Hematopoietic multipotent progenitor cell treated with erythropoietin and hydrocortisone succinate and interleukin-3 and kit ligand, for 15 days (in vitro differentiated cells): ENCODE results near the gene PPP4R4.

Experiments
- DNase-seq: peaks from one replicate; pipeline ENCODE4 v3.0.0-alpha.2; 2015; ENCODE audit warnings: low spot score

Gene PPP4R4, protein sequence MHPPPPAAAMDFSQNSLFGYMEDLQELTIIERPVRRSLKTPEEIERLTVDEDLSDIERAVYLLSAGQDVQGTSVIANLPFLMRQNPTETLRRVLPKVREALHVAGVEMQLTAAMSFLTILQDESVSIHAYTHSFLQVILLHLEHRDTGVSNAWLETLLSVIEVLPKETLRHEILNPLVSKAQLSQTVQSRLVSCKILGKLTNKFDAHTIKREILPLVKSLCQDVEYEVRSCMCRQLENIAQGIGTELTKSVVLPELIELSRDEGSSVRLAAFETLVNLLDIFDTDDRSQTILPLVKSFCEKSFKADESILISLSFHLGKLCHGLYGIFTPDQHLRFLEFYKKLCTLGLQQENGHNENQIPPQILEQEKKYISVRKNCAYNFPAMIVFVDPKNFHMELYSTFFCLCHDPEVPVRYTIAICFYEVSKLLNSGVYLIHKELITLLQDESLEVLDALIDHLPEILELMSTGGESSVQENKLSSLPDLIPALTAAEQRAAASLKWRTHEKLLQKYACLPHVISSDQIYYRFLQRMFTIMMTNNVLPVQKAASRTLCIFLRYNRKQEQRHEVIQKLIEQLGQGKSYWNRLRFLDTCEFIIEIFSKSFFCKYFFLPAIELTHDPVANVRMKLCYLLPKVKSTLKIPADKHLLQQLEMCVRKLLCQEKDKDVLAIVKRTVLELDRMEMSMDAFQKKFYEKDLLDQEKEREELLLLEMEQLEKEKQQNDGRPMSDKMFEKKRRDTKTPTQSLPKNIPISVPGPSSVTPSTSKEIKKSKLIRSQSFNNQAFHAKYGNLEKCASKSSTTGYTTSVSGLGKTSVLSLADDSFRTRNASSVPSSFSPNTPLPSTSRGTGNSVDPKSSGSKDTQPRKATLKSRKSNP

DNA sequence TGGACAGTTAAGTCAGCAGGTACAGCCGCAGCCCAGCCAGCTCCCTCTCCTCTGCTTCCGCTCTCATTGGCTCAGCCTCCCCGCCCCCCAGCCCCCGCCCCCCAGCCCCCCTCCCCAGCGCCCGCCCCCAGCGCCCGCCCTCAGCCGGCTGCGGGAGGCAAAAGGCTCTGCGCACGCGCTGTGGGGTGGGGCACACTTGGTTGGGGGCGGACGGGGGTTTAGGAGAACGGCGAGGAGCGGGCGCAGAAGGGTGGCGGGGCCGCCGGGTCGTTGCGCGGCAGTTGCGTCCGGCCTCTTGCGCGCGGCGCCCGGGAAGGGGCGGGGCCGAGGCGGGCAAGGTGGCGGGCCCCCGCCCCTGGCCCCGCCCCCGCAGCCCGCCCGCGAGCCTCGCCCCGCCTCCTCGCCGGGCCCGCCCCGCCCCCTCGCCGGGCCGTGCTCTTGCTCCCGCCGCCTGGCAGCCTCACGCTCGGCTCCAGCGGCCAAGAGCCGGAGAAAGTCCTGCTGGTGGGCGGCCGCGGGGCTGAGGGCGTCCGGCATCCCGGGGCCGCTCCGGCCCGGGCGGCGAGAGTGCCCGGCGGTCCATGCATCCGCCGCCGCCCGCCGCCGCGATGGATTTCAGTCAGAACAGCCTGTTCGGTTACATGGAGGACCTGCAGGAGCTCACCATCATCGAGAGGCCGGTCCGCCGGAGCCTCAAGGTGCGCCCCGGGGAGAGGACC lies at the start of gene PPP4R4:
TSS of gene PPP4R4 (plus strand) at position 438 of the 719 bp plus-strand sequence. CDS start at position 582, 144 bp downstream.
- DNase-seq, result peak; percentile 69

DNA sequence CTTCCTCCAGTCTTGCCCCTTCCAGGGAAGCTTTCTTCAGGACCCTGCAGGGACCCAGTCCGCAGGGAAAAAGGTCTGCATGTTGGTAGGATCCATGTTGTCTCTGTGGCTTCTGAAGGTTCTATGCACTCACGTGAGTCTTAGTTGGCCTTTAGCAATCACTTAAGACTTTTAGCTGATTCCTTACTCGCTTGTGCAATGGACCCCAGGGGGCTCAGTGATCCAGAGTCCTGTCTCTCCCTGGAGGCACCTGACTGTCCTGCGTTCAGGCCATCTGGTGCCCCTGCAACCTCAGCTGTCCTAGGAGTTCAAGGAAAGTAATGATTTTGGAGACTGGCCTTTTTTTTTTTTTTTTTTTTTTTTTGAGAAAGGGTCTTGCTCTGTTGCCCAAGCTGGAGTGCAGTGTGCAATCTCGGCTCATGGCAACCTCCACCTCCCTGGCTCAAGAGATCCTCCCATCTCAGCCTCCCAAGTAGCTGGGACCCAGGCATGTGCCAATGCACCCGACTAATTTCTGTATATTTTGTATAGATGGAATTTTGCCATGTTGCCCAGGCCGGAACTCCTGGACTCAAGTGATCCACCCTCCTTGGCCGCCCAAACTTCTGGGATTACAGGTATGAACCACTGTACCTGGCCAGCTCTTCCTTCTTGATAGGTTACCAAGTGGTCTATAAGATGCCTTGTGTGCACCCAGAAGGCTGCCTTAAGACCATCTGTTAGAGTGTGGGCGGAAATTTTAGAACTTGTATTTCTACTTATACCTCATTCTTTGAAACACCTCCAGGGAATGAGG lies 49.3 kb upstream of the PPP4R4 start:
- no peak for DNase-seq

DNA sequence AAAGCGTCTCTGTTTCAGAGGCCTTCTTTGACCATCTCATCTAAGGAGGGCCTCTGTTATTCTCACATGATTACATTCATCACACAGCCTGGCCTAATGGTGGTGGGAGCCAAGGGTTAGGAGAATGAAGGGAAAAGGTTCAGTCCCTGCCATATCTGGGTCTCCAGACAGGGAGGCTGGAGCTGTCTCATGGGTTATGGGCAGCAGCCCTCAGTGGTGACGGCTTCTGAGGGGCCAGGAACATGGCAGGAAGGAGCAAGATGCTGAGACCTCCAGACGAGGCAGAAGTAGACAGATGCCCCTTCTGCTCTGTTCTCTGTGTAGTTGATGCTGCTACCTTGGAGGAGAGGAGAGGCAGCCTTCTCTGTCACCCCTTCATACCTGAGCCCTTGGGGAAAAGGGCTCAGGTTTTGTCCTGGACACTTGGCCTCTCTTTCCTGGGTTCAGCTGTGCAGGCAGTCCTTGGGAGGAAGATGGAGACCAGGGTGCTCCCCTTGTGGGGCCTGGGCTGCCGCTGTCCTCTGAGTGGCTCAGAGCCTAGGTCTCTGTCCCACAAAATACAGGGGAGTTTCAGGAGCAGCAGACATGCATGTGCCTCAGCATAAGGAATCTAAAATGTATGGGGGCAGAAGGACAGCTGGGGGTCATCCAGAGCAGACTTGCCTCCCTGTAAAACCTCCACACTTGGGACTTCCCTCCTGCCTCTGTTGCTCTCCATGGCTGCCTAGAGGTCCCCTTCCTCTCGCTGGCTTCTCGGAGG lies 48.3 kb upstream of the PPP4R4 start:
- DNase-seq, result no peak

DNA sequence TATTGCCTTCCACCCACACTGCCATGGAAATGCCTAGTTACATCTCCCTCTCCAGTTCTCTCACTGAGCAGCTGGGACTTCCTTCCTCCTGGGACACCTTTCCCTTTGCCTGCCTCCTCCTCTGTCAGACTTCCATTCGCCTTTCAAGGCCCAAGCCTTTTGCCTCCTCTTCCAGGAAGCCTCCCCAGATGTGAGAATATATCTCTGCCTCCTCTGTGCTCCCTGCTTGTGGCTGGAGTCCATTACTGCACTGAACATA lies 47.8 kb upstream of the PPP4R4 start:
- DNase-seq, result no peak

DNA sequence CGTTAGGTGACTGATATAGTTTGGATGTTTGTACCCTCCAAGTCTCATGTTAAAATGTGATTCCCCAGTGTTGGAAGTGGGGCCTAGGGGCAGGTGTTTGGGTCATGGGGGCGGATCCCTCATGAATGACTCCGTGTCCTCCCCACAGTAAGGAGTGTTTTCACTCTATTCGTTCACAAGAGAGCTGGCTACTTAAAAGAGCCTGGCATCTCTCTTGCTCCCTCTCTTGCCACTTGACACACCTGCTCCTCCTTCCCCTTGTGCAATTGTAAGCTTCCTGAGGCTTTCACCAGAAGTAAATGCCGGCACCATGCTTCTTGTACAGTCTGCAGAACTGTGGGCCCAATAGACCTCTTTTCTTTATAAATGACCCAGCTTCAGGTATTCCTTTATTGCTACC lies 47.3 kb upstream of the PPP4R4 start:
- DNase-seq, result no peak

DNA sequence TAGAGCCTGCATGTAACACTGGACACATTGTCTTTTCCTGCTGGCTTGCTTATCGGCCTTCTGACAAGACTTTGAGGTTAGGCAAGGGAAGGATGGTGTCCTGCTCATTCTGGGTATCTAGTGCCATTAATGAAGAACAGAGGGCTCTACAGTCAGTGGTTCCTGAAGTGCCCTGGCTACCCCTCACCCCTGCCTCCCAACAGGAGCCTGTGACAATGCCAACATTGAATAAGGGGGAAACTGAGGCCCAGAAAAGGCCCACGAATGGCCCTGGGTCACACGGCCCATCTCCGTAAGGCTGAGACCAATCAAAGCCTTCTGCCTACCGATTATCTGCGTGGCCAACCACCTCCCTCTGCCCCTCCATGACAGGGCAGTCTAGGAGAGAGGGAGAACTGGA lies 46.8 kb upstream of the PPP4R4 start:
- no peak for DNase-seq

DNA sequence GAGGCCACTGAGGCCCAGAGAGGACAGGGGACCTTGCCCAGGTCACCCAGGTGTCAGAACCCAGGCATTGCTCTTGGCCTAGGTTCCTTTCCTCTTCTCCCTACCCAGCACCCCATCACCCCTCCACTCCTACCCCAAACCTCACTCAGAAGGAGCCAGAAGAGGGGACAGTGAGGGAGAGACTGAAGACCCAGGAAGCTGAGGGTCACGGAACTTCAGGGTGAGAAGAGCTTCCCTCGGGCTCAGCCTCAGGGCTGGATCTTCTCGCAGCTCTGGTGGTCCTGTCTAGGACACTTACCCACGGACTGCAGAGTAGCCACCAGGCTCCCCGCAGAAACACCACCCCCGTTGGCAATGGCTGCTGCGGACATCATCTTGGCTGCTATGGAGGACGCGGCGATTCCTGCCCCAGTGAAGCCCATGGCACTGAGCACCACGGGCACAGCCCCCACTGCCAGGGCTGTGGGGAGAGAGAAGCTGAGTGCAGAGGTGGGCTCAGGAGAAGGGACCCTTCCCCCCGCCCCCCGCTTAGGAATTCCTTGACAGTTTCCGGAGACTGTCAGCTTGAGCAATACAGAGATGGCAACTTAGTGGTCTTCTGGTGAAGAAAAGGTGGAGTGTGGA lies 45.8 kb upstream of the PPP4R4 start:
- no peak for DNase-seq

DNA sequence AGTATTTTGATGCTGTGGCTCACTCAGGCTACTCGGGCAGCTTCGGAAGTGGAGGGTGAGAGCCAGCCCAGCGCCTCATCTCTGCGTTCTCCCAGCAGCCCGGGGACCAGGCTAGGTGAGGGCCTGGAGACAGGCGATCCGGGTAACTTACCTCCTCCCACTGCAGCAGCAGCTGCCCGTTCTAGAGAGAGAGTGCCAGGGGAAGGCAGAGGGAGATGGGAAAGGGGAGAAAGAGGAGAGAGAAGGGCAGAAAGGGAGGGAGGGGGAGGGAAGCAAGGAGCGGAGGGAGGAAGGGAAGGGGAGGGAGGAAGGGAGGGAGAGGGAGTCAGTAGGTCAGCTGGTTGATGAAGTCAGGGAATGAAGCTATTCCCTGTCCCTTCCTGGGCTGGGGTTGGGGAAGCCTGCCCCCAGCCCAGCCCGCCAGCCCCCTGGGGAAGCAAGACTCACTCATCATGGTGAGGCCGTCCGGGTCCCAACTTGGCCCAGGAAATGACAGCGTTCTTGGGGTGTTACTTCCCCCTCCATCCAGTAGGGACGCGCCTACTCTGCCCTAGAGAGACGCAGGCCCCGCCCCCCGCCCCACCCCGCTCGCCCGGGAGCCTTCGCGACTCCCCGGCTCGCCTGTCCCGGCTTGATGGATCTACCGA lies 44.9 kb upstream of the PPP4R4 start, which contains the start of gene IFI27L2:
TSS of gene IFI27L2 (minus strand) at position 494 of the 647 bp plus-strand sequence. CDS start at position 454, 40 bp downstream.
- DNase-seq, result peak; percentile 77

DNA sequence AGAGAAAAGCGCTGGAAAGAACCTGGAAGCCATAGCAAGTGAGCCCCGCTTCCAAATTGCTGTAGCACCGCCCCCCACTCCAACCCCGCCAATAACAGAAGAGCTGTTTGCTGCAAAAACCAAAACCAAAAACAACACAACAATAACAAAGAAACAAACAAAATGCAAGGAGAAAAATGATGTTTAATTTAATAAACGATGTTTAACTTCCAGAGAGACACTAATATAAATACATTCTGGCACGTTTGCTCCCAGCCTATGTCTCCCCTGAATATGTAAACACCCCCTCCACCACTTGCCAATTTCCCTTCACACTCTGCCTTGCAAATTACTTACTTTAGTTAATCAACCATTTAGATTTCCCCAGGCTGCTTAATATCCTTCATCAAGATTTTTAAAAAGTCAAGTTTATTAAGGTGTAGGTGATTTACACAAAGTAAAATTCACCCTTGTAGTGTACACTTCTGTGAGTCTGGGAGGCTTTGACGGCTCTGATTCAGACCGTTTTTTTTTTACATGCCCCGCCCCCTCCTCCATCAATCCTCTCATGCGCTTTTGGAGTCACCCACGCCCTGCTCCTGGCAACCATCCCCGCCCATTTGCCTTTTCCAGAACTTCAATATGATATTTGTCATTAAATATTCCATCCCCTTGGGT lies 44.2 kb upstream of the PPP4R4 start:
- DNase-seq, result peak; percentile 49

DNA sequence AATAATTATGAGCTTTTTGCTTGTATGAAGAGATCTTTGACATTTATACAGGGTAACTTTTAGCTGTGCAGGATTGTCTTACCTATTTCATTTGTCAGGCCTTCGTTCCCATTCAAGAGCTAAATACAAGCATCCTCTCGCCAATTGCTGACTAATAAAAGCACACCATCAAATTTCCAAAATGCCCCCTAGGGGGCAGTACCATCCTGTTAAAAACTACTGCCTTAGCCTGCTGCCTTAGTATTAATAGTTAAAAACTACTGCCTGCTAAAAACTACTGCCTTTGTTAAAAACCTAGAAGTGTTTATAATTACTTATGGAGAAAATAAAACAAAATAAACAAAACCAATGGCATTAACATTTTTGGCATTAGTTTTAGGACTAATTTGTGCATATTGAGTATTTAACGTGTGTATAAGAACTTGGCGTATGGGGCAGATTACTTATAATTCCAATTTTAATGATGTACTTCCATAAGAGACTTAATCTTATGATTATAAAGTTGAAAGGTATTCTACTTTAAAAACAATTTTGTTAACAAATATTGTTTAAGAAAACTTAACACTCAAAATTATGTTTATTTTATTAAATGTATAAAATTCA lies 41.7 kb upstream of the PPP4R4 start:
- DNase-seq, result peak; percentile 75

DNA sequence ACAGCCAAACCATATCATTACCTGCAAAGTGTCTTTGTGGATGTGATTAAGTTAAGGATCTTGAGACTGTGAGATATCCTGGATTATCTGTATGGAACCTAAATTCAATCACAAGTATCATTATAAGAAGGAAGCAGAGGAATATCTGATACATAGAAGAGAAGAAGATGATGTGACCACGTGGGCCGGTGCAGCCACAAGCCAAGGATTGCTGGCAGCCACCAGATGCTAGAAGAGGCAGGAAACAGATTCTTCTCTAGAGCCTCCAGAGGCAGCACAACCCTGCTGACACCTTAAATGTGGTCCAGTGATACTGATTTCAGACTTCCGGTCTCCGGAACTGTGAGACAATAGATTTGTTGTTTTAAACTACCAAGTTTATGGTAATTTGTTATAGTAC lies 38.6 kb upstream of the PPP4R4 start:
- no peak for DNase-seq

DNA sequence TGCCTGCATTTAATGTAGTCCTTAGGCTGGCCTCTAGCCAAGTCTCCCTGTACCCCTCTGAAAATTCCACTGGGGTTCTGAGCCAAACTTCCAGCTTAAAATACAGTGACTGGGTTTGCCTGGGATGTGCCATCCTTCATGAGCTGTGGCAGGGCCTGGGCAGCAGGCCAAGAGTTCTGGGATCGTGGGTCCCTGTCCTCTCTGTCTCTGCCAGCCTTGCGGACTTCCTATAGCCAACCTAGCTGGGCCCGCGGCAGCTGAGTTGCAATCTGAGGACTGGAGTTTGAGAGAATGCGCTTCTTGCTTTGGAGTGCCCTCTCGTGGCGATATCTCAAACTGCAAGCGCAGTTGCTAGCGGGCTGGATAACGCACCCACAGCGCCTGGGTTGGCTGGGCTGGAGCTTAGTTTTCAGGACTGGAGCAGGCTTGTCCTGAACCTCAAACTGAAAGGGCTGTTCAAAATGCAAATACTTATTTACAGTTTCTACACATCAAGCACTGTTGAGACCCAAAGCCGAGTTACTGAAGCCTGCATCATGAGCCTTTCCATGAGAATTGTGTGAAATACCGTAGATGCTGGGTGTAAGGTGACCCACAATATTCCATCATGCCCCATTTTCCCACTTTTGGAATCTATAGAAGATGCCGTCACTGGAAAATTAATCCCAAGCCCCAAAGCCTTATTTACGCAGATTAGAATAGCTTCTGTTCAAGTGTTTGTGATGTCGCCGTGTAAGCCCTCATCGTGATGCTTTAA lies 37.4 kb upstream of the PPP4R4 start:
- DNase-seq, result peak; percentile 79

DNA sequence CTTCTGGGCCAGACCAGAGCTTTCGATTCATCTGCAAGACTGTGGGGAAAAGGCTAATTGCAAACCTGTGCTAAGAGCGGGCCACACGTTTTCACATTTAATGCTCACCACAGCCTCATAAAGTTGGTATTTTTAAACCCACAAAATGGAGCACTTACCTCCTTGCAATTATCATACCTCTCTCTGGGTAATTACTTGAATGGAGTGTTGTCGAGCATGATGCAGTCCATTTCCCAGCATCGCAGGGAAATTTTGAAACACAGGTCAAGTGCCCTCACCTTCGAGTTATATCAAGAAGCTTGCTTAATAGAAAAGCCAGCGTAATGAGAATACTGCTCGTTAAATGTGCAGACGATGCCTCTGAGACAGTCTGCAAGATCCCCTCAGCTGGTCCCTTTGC lies 35.9 kb upstream of the PPP4R4 start:
- DNase-seq, result no peak

DNA sequence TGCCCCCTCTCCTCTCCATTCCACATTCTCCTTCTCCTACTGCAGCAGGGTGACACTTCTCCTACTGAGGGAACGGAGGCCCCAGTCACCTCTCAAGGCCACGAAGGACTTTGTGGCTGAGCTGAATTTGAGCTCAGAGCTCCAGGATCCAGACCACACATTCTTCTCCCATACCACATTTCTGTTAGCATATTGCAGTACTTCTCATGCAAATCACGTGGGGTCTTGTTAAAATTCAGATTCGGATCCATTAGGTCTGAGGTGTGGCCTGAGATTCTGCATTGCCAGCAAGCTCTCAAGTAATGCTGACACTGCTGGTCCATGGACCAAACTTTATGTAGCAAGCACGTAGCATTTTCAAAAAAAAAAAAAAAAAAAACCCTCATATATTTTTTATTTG lies 35.1 kb upstream of the PPP4R4 start:
- DNase-seq, result no peak

DNA sequence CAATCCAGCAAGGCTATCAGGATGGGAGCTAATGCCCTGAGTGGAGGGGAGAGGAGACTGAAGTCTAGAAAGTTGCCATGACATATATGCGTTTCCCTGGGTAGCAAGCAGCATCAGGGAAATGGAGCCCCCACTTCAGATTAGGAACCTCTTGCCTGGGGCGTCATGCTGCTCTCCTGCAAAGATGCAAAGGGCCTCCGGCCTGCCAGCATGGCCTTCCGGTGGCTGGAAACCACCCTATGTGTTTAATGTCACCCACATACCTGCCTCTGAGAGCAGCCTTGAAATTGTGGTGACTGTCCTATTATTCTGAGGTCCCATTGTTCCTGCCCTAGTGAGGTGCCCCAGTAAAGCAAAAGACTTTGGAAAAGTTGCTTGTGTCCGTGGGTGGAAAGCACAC lies 34.7 kb upstream of the PPP4R4 start:
- DNase-seq, result no peak

DNA sequence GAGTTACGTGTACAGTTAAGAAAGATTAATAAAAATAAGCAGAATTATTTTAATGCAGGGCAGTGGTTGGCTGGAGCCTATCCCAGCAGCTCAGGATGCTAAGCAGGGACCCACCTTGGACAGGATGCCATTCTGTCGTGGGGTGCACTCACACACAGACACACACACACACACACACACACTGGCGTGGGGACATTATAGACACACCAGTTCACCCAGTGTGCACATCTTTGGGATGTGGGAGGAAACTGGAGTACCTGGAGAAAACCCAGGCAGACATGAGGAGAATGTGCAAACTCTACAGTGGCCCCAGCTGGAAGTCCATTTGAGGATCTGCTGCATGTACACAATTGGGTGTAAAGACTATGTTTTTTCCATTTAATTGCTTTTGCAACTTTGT lies 31.9 kb upstream of the PPP4R4 start:
- no peak for DNase-seq

DNA sequence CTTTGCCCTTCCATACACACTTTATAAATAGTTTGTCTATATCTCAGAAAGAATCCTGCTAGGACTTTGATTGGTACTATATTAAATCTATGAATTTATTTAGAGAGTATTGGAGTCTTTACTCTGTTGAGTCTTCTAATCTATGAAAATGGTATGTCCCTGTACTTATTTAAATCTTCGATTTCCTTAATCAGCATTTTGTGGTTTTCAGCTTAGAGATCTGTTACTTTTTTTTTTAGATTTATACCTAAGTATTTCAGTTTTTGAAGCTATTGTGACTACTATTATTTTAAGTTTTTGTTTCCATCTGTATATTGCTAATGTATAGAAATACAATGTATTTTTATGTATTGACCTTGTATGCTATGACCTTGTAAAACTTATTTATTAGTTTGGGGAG lies 31.3 kb upstream of the PPP4R4 start:
- DNase-seq, result no peak

DNA sequence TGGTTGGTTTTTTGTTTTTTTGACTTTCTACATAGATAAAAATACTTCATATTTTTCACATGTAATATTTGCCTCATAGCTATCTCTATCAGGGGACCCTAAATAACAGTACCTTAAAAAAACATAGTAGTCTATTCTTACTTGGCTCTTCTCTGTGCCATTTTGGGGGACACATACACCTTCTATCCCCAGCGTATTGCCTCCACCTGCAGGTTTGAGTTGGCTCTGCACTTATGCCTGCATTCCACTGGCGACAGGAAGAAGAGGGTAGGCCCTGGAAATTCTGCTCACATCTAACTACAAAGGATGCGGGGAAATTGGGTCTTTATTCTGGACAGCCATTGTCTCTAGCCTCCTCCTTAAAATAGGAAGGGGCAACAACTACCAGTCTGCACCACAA lies 30.9 kb upstream of the PPP4R4 start:
- DNase-seq, result no peak
